MM.1S (cell line): ENCODE results near the gene NRTN.

Source experiments
- DNase-seq: peaks from one replicate; pipeline ENCODE4 v3.0.0-alpha.2; 2015
- H2AFZ ChIP-seq: fragments of 300-600 bp; sonication (generic); 2 replicates; pipeline ENCODE4 v1.6.0; 2016; ENCODE audit warnings: antibody characterized with exemption, low read length
- H3F3A ChIP-seq: fragments of 300-600 bp; sonication (generic); 2 replicates; pipeline ENCODE4 v1.6.1; 2016; ENCODE audit warnings: mild to moderate bottlenecking, antibody characterized with exemption, low read length, moderate library complexity, mixed read lengths; ENCODE audit not compliant: insufficient read depth
- H3K27ac ChIP-seq: fragments of 300-600 bp; sonication (generic); 2 replicates; pipeline ENCODE4 v1.5.1; 2016; ENCODE audit warnings: mild to moderate bottlenecking, low read length
- H3K27me3 ChIP-seq: fragments of 300-600 bp; sonication (generic); replicated peaks from 2 replicates; pipeline ENCODE4 v1.6.0; 2016; ENCODE audit warnings: low read length; ENCODE audit not compliant: insufficient read depth
- H3K36me3 ChIP-seq: fragments of 300-600 bp; sonication (generic); replicated peaks from 2 replicates; pipeline ENCODE4 v1.6.1; 2016; ENCODE audit warnings: mild to moderate bottlenecking, low read length, mixed read lengths; ENCODE audit not compliant: insufficient read depth
- H3K4me1 ChIP-seq: fragments of 300-600 bp; sonication (generic); 2 replicates; pipeline ENCODE4 v1.6.1; 2016; ENCODE audit warnings: low read length, mixed read lengths
- H3K4me2 ChIP-seq: fragments of 300-600 bp; sonication (generic); 2 replicates; pipeline ENCODE4 v1.6.0; 2016; ENCODE audit warnings: low read depth, low read length
- H3K4me3 ChIP-seq: fragments of 300-600 bp; sonication (generic); 2 replicates; pipeline ENCODE4 v1.5.1; 2016; ENCODE audit warnings: low read length, mixed read lengths
- H3K79me2 ChIP-seq: fragments of 300-600 bp; sonication (generic); 2 replicates; pipeline ENCODE4 v1.6.1; 2016; ENCODE audit warnings: mixed run types, low read length, mixed read lengths
- H3K9ac ChIP-seq: fragments of 300-600 bp; sonication (generic); 2 replicates; pipeline ENCODE4 v1.6.1; 2016; ENCODE audit warnings: low read length, mixed read lengths
- H3K9me2 ChIP-seq: fragments of 300-600 bp; sonication (generic); replicated peaks from 2 replicates; pipeline ENCODE4 v1.6.1; 2016; ENCODE audit warnings: mild to moderate bottlenecking, low read length, mixed read lengths; ENCODE audit not compliant: insufficient read depth
- H3K9me3 ChIP-seq: fragments of 300-600 bp; sonication (generic); replicated peaks from 2 replicates; pipeline ENCODE4 v1.6.1; 2016; ENCODE audit warnings: mild to moderate bottlenecking, low read length, mixed read lengths; ENCODE audit not compliant: insufficient read depth
- H4K20me1 ChIP-seq: fragments of 300-600 bp; sonication (generic); 2 replicates; pipeline ENCODE4 v1.6.1; 2016; ENCODE audit warnings: mild to moderate bottlenecking, low read length, moderate library complexity, mixed read lengths; ENCODE audit not compliant: insufficient read depth
- CTCF ChIP-seq: fragments of 300-600 bp; sonication (generic); IDR thresholded peaks from 2 replicates; pipeline ENCODE4 v1.5.1; 2016; ENCODE audit warnings: antibody characterized with exemption, low read length, mixed read lengths
- EZH2 ChIP-seq: fragments of 300-600 bp; sonication (generic); optimal IDR thresholded peaks from 2 replicates; pipeline ENCODE3; 2017; ENCODE audit warnings: low read depth, mild to moderate bottlenecking, antibody characterized with exemption, low read length, mixed read lengths
- EZH2phosphoT487 ChIP-seq: fragments of 300-600 bp; sonication (generic); IDR thresholded peaks from 2 replicates; pipeline ENCODE4 v1.6.1; 2018; ENCODE audit warnings: antibody characterized with exemption, low read length

The NRTN gene

GRCh38 chr19:5790559-5791520 is 14.0 kb upstream of the NRTN start, which contains the start of gene DUS3L:
Gene DUS3L, minus strand, starts transcription at chr19:5791163. Its CDS starts 22 bp downstream, at chr19:5791141.
- TF ChIP-seq CTCF (no peak), EZH2phosphoT487 (no peak), EZH2 (no peak)
- DNase-seq = peak; percentile 98
- Histone ChIP-seq H3K36me3 (no peaks in the 10 kb centered on the region), H3K27me3 (peaks cover 28% of the 10 kb centered on the region), H3K9me3 (no peaks in the 10 kb centered on the region), H3F3A (no peaks in the 10 kb centered on the region), H3K4me1 (no peaks in the 10 kb centered on the region; the same call in 1 of the 2 replicates), H3K4me2 (peak within 1 kb of the TSS; percentile 83), H3K9me2 (no peaks in the 10 kb centered on the region), H3K9ac (peak within 1 kb of the TSS; percentile 95), H3K4me3 (peak within 1 kb of the TSS; percentile 80), H4K20me1 (no peaks in the 10 kb centered on the region), H3K27ac (peak within 1 kb of the TSS; percentile 91), H3K79me2 (peaks cover 16% of the 10 kb centered on the region), H2AFZ (peak within 1 kb of the TSS; percentile 46)

GRCh38 chr19:5792224-5792623 is 12.6 kb upstream of the NRTN start:
- Histone ChIP-seq H3K4me1 (no peaks in the 10 kb centered on the region; the same call in 1 of the 2 replicates), H3K4me2 (no peak overlapping the region), H3K9me2 (no peaks in the 10 kb centered on the region), H3F3A (no peaks in the 10 kb centered on the region), H3K9ac (no peak overlapping the region), H3K79me2 (peaks cover 16% of the 10 kb centered on the region), H3K9me3 (no peaks in the 10 kb centered on the region), H4K20me1 (no peaks in the 10 kb centered on the region), H3K27ac (no peak overlapping the region), H3K36me3 (no peaks in the 10 kb centered on the region), H3K27me3 (peaks cover 26% of the 10 kb centered on the region), H2AFZ (no peak overlapping the region), H3K4me3 (no peak overlapping the region)
- TF ChIP-seq EZH2 = no peak
- TF ChIP-seq CTCF = no peak
- no peak for TF ChIP-seq EZH2phosphoT487
- no peak for DNase-seq

GRCh38 chr19:5793188-5793587 is 11.7 kb upstream of the NRTN start:
- no peak overlapping the region for H3K4me3 ChIP-seq
- H3K79me2 ChIP-seq = peaks cover 16% of the 10 kb centered on the region
- no peak overlapping the region for H3K9ac ChIP-seq
- H3K9me2 ChIP-seq = no peaks in the 10 kb centered on the region
- no peak for TF ChIP-seq EZH2
- TF ChIP-seq CTCF = no peak
- no peak for TF ChIP-seq EZH2phosphoT487
- H3K27me3 ChIP-seq = peaks cover 24% of the 10 kb centered on the region
- H4K20me1 ChIP-seq = no peaks in the 10 kb centered on the region
- H3K9me3 ChIP-seq = no peaks in the 10 kb centered on the region
- H3K4me1 ChIP-seq = no peaks in the 10 kb centered on the region; the same call in 1 of the 2 replicates
- no peaks in the 10 kb centered on the region for H3K36me3 ChIP-seq
- no peak overlapping the region for H3K4me2 ChIP-seq
- no peak for DNase-seq
- no peak overlapping the region for H2AFZ ChIP-seq
- H3F3A ChIP-seq = no peaks in the 10 kb centered on the region
- H3K27ac ChIP-seq = no peak overlapping the region
